ENCODE results near the gene YPEL1. TPM values are rescaled to one million over a fixed set of nuclear protein-coding genes. Genes with fewer than 3 reads are reported as not detected.
"Not testable (repeated sequence)": the region's sequence is repeated elsewhere in the genome, so short reads cannot be mapped to it uniquely, and the experiment has no call there.

The YPEL1 gene
- total RNA-seq, 4 donors from 2014 or later: 6.3 to 43.1 (median 16.5) TPM

DNA sequence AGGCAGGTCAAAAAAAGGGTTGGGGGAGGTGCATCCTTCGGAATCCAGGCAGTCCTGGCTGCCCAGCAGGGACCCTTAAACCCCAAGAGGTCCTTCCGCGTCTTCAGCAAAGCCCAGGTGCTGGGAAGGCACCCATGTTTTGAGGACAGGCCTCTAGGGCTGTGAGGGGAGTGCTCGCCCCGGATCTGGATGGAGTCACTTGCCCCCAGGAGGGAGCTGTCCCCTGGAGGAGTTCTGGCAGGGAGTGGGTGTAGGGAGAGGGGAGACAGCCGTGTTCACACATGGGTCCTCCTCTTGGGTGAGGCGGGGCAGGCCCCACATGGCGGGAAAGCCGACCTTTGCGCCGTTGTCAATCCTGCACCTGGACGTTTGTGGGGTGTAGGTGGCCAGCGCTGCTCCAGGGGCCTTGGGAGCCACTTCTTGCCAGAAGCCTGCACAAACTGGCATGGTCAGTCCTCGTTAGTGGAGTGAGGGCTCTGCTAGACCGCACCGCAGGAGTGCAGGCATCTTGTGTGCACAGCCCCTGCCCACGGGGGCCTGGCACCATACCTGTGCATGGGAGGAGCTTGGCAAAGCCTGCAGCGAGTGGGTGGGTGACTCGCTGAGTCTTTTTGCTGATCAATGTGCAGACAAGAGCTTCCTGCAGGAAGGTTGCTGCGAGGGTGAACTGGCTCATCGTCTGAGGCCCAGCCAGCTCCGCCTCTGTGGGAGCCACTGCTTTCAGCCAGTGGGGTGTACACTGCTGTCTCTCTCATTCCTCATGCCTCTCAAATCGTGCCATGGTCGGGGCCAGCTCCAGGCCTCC, 53.8 kb downstream of the YPEL1 start:
- Histone ChIP-seq H3K27ac (no peak overlapping the region), H3K4me1 (no peaks in the 10 kb centered on the region), H3K4me3 (no peak overlapping the region), H3K27me3 (no peaks in the 10 kb centered on the region), H3K36me3 (peaks cover 1 to 86% (median 2%) of the 10 kb centered on the region in 3 donors), H3K9me3 (no peaks in the 10 kb centered on the region)
- DNase-seq (ENCODE audit: low spot score in 2 of 2): no peak
- WGBS, 2 donors: 84 to 86% methylated on average over 19 to 24 of the region's 24 CpGs
- TF ChIP-seq EP300 (IDR thresholded peaks at IDR 0.05): no peak
- no peak for TF ChIP-seq POLR2A (IDR thresholded peaks at IDR 0.05)
- TF ChIP-seq, protein P1, sequence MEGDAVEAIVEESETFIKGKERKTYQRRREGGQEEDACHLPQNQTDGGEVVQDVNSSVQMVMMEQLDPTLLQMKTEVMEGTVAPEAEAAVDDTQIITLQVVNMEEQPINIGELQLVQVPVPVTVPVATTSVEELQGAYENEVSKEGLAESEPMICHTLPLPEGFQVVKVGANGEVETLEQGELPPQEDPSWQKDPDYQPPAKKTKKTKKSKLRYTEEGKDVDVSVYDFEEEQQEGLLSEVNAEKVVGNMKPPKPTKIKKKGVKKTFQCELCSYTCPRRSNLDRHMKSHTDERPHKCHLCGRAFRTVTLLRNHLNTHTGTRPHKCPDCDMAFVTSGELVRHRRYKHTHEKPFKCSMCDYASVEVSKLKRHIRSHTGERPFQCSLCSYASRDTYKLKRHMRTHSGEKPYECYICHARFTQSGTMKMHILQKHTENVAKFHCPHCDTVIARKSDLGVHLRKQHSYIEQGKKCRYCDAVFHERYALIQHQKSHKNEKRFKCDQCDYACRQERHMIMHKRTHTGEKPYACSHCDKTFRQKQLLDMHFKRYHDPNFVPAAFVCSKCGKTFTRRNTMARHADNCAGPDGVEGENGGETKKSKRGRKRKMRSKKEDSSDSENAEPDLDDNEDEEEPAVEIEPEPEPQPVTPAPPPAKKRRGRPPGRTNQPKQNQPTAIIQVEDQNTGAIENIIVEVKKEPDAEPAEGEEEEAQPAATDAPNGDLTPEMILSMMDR (IDR thresholded peaks at IDR 0.05): no peak

DNA sequence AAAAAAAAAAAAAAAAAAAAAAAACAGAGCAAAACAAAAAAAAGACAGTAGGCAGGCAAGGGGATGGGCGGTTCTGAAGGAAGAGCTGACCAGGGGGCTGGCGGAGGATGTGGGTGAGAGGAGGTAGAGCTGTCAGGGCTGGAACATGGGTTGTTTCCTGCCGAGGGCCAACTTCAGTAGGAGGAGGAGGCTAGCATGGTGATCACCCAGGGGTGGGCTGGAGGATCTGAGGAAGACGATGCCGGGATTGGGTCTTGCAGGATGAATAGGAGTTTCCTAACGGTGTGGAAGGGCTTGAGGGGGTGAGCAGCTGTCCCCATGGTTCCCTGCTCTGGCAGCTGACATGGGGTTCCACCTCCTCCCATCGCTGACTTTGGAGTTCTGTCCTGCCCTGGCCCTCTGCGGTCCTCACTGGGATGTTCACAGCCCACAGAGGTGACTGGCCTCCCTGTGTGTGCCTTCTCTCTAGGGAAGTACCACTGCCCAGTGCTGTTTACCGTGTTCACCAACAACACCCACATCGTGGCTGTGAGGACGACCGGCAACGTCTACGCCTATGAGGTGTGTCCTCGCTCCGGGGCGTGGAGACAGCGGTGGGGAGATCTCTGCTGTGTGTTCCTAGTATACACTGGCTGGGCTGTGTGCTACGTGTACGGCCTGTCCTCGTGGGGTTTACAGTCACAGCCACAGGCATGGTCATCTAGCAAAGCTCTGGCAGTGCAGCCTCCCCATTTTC, 54.6 kb downstream of the YPEL1 start:
- Histone ChIP-seq H3K9me3 (no peaks in the 10 kb centered on the region), H3K4me3 (no peak overlapping the region), H3K27ac (no peak overlapping the region), H3K4me1 (no peaks in the 10 kb centered on the region), H3K27me3 (no peaks in the 10 kb centered on the region), H3K36me3 (peaks cover 0 to 84% (median 2%) of the 10 kb centered on the region in 3 donors)
- 91% methylated on average over 19 to 21 of the region's 21 CpGs for WGBS, 2 donors
- DNase-seq (ENCODE audit: low spot score in 2 of 2): no peak
- TF ChIP-seq POLR2A (IDR thresholded peaks at IDR 0.05): no peak
- TF ChIP-seq, protein P1 (IDR thresholded peaks at IDR 0.05): no peak
- TF ChIP-seq EP300 (IDR thresholded peaks at IDR 0.05): no peak

DNA sequence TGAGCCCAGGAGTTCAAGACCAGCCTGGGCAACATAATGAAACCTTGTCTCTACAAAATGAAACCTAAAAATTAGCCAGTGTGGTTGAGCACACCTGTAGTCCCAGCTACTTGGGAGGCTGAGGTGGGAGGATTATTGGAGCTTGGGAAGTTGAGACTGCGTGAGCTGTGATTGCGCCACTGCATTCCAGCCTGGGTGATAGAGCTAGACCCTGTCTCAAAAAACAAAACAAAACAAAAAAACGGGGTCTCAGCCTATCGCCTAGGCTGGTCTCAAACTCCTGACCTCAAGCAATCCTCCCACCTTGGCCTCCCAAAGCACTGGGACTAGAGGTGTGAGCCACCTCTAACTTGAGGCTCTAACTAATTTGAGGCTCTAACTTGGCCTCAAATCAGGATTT, 56.2 kb downstream of the YPEL1 start:
- WGBS, 2 donors: 78 to 89% methylated on average over 4 of the region's 4 CpGs
- no peaks in the 10 kb centered on the region for H3K4me1 ChIP-seq
- H3K9me3 ChIP-seq: no peaks in the 10 kb centered on the region
- no peak overlapping the region for H3K27ac ChIP-seq
- H3K4me3 ChIP-seq: no peak overlapping the region
- H3K27me3 ChIP-seq: no peaks in the 10 kb centered on the region
- DNase-seq (ENCODE audit: low spot score in 2 of 2): no peak
- TF ChIP-seq EP300 (IDR thresholded peaks at IDR 0.05): no peak
- no peak for TF ChIP-seq POLR2A (IDR thresholded peaks at IDR 0.05)
- TF ChIP-seq, protein P1 (IDR thresholded peaks at IDR 0.05): no peak
- H3K36me3 ChIP-seq: peaks cover 0 to 84% (median 4%) of the 10 kb centered on the region in 3 donors

DNA sequence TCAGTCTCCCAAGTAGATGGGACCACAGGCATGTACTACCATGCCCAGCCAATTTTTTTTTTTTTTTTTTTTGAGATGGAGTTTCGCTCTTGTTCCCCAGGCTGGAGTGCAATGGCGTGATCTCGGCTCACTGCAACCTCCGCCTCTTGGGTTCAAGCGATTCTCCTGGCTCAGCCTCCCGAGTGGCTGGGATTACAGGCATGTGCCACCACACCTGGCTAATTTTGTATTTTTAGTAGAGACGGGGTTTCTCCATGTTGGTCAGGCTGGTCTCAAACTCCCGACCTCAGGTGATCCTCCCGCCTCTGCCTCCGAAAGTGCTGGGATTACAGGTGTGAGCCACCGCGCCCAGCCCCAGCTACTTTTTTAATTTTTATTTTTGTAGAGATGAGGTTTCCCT, 56.8 kb downstream of the YPEL1 start:
- DNase-seq (ENCODE audit: low spot score in 2 of 2); H3K27me3 ChIP-seq; H3K27ac ChIP-seq; H3K4me1 ChIP-seq; H3K9me3 ChIP-seq; H3K4me3 ChIP-seq: not testable (repeated sequence)
- 95 to 99% methylated on average over 12 of the region's 12 CpGs for WGBS, 2 donors
- peaks cover 0 to 84% (median 3%) of the 10 kb centered on the region in 3 donors for H3K36me3 ChIP-seq

DNA sequence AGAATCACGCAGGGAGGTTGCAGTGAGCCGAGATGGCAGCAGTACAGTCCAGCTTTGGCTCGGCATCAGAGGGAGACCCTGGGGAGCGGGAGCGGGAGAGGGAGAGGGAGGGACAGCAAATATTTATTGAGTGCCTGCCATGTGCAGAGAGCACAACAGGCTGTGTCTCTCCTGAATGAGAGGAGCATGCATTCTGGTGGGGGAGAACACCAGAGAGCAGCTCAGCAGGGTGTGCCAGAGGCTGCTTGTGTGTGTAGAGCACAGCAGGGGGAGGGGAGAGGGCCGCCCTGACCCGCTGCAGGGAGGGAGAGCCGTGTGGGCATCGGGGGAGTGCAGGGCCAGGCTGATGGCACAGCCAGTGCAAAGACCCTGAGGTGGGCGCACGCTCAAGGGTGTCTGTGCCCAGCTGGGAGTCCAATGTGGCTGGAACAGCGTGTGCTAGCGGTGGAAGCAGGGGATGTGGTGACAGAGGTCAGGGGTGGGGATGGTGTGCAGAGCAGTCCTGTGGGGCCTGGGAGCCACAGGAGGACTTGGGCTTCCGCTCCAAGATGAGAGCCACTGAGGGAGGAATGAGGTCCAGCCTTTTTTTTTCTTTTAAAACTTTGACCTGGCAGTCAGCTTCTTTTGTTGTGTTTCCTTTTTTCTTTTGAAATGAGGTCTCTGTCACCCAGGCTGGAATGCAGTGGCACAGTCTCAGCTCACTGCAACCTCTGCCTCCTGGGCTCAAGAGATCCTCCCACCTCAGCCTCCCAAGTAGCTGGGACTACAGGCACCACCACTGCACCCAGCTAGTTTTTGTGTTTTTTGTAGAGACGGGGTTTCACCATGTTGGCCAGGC, 57.8 kb downstream of the YPEL1 start:
- WGBS, 2 donors: 75 to 81% methylated on average over 15 of the region's 15 CpGs
- H3K4me3 ChIP-seq: no peak overlapping the region
- no peaks in the 10 kb centered on the region for H3K27me3 ChIP-seq
- DNase-seq (ENCODE audit: low spot score in 2 of 2): no peak
- TF ChIP-seq POLR2A (IDR thresholded peaks at IDR 0.05): no peak
- no peak for TF ChIP-seq EP300 (IDR thresholded peaks at IDR 0.05)
- TF ChIP-seq, protein P1 (IDR thresholded peaks at IDR 0.05): no peak
- no peaks in the 10 kb centered on the region for H3K9me3 ChIP-seq
- peaks cover 5 to 84% (median 6%) of the 10 kb centered on the region in 3 donors for H3K36me3 ChIP-seq
- no peak overlapping the region for H3K27ac ChIP-seq
- H3K4me1 ChIP-seq: no peaks in the 10 kb centered on the region
